Heart left ventricle (tissue), 16 donors: ENCODE measurements around the gene RHOJ. TPM values are rescaled to one million over a fixed set of nuclear protein-coding genes. Genes with fewer than 3 reads are reported as not detected.

Source experiments
- ATAC-seq, 4 donors: fragments of 200-7000 bp; cut with Tn5 transposase; one replicate each; pipeline ENCODE4 v1.9.1; 2020 to 2022; ENCODE audit warnings: moderate library complexity in 4 of 4, mild to moderate bottlenecking in 3 of 4, moderate number of reproducible peaks in 1 of 4
- DNase-seq, 5 donors: peaks; one replicate each; pipeline ENCODE4 v3.0.0-alpha.2; 2020
- H3K27ac ChIP-seq, 12 donors: fragments of 200-600 bp; sonication (generic) in 4 of 12; one replicate each; pipeline versions ENCODE4 v1.5.0 to v1.8.0; 2016 to 2022; ENCODE audit warnings: mild to moderate bottlenecking in 2 of 12
- H3K27me3 ChIP-seq, 9 donors: fragments of 200-600 bp; sonication (generic) in 2 of 9; one replicate each; pipeline versions ENCODE4 v1.5.1 to v1.8.0; 2016 to 2022; ENCODE audit warnings: mild to moderate bottlenecking in 3 of 9
- H3K36me3 ChIP-seq, 9 donors: fragments of 200-600 bp; sonication (generic) in 2 of 9; one replicate each; pipeline versions ENCODE4 v1.5.0 to v1.8.0; 2018 to 2022; ENCODE audit warnings: mild to moderate bottlenecking in 2 of 9
- H3K4me1 ChIP-seq, 12 donors: fragments of 200-600 bp; sonication (generic) in 4 of 12; one replicate each; pipeline versions ENCODE4 v1.5.0 to v1.8.0; 2016 to 2022; ENCODE audit warnings: mild to moderate bottlenecking in 3 of 12
- H3K4me3 ChIP-seq, 12 donors: fragments of 200-600 bp; sonication (generic) in 4 of 12; one replicate each; pipeline versions ENCODE4 v1.5.0 to v1.8.0; 2017 to 2022; ENCODE audit warnings: mild to moderate bottlenecking in 9 of 12, moderate library complexity in 4 of 12
- H3K9me3 ChIP-seq, 12 donors: fragments of 200-600 bp; sonication (generic) in 4 of 12; one replicate each; pipeline versions ENCODE4 v1.5.0 to v1.8.0; 2016 to 2022; ENCODE audit warnings: mild to moderate bottlenecking in 1 of 12
- CTCF ChIP-seq, 12 donors: fragments of 200-600 bp; sonication (generic) in 4 of 12; IDR thresholded peaks; one replicate each; pipeline versions ENCODE4 v1.5.0 to v1.8.0; 2018 to 2022; ENCODE audit warnings: antibody characterized with exemption in 12 of 12, mild to moderate bottlenecking in 5 of 12
- POLR2A ChIP-seq, 2 donors: fragments of 450-650 bp; IDR thresholded peaks; one replicate each; pipeline ENCODE4 v1.6.1; 2017; ENCODE audit warnings: antibody characterized with exemption in 2 of 2, mild to moderate bottlenecking in 2 of 2, moderate library complexity in 2 of 2
- WGBS, 4 donors: extraction: QIAGEN DNeasy Blood & Tissue Kit in 2 of 4; methylation state at CpG; one replicate each; pipeline versions ENCODE4 v1.1.5 to v1.1.7; 2013 to 2018; 5-methylcytosine and 5-hydroxymethylcytosine counted together
- intact Hi-C, 10 donors: fragments of 100-400 bp; cut with DNase I; formaldehyde crosslinking; loops; one replicate each; pipeline versions ENCODE4 v1.11.1 to v1.14.2; 2022
- polyA plus RNA-seq, 2 donors: library from polyadenylated mRNA; stranded (reverse); fragments of 200-250 nt; gene quantifications; one replicate each; pipeline ENCODE4 v1.2.3, GENCODE V29; 2013
- total RNA-seq, 9 donors: library from RNA; depleted of rRNA in 2 of 9; stranded (reverse); fragments of >200 nt in 2 of 9; fragmentation: NEBNext Ultra II Directional in 3 of 9; extraction: Animal tissue kit (Norgen Biotek cat#: 25700) in 3 of 9; gene quantifications; one replicate each; pipeline versions ENCODE4 v1.1.0 to v1.2.4, GENCODE V29; 2016 to 2023
- donor health status: ischemic (EF 13 %, LVEDD 7.1; RV severe dilation, severe dysfunction).
- donor health status: healthy with polysubstance abuse.
- donor health status: DM: no; HTN: yes; CAD: no.
- donor health status: DM: no; HTN: no; CAD: no.
- donor health status: ischemic (EF 25% LVEDD 6.9; RV normal size, moderate dysfunction).
- donor health status: ischemic (EF 25% LVEDD 5.7; RV mildly dilated, moderate dysfunction).
- donor health status: healthy.
- donor health status: DM: yes; HTN: yes; CAD: no.
- donor health status: ischemic (EF 35%, LVEDD 5.7; RV mildly dilated, moderate dysfunction).
- donor health status: nonischemic (EF 11% LVEDD 7.7; RV severe dilation, severe dysfunction).
- donor health status: DM: yes; HTN: yes; CAD: no.
- donor health status: PGD.
- donor health status: ischemic (EF 29% LVEDD 5.4; RV normal size, mild dysfunction).
- donor health status: nonischemic (EF 23%, LVEDD 6.1; RV moderate dilation, normal function).

Gene RHOJ
- total and polyA plus RNA-seq, 11 donors = 6.5 to 26.0 (median 10.6) TPM

DNA sequence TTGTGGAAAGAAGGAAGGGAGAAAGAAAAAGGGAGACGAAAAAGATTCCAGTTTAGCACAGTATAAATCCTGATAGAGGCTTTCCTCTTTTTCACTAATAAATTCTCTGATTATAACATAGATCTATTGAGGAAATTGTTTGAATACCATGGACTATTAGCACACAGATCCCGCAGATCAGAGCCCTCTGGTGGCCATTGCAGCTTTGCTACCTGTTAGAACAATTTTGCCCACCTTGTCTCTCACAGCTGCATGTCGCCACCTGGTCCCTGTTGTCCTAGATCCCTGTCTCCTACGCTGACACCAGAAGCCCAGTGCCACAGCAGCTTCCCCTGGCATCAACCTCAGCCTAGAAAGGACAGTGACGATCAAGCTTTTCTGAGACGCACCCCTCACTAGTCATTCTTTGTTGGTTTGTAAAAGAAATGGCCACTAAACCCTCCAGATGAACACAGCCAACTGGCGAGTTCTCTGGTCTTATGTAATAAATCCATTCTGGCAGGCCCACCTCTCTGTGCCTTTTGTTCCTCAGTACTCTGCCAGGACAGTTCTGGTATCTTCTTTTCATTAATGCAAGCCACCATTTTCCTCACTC, 104.6 kb downstream of the RHOJ start:
- no peak overlapping the region for H3K27ac ChIP-seq
- no peaks in the 10 kb centered on the region for H3K36me3 ChIP-seq
- H3K9me3 ChIP-seq = no peaks in the 10 kb centered on the region
- no peaks in the 10 kb centered on the region for H3K27me3 ChIP-seq
- TF ChIP-seq CTCF (IDR thresholded peaks at IDR 0.05) (peak; percentile 7 to 44 (median 30)), POLR2A (IDR thresholded peaks at IDR 0.05) (no peak)
- ATAC-seq (no peak), DNase-seq (no peak)
- intact Hi-C loops = no loop called here
- H3K4me1 ChIP-seq = no peaks in the 10 kb centered on the region
- H3K4me3 ChIP-seq = no peak overlapping the region
- WGBS, 4 donors = 54 to 64% (median 63%) methylated on average over 7 of the region's 7 CpGs

- no peaks in the 10 kb centered on the region for H3K36me3 ChIP-seq
- TF ChIP-seq POLR2A (IDR thresholded peaks at IDR 0.05) (no peak), CTCF (IDR thresholded peaks at IDR 0.05) (no peak)
- DNase-seq (no peak), ATAC-seq (no peak)
- H3K4me3 ChIP-seq = no peak within 1 kb of the TSS
- no peaks in the 10 kb centered on the region for H3K4me1 ChIP-seq
- H3K9me3 ChIP-seq = no peaks in the 10 kb centered on the region
- H3K27me3 ChIP-seq = no peaks in the 10 kb centered on the region
- H3K27ac ChIP-seq = no peak within 1 kb of the TSS
- intact Hi-C loops = no loop called here
These were observed 114.6 kb downstream of the RHOJ start, which contains the start of gene GPHB5 for GRCh38 chr14:63318835-63319234. TSS of gene GPHB5 (minus strand) at chr14:63318935. CDS start at chr14:63317849, 1,086 bp downstream.

DNA sequence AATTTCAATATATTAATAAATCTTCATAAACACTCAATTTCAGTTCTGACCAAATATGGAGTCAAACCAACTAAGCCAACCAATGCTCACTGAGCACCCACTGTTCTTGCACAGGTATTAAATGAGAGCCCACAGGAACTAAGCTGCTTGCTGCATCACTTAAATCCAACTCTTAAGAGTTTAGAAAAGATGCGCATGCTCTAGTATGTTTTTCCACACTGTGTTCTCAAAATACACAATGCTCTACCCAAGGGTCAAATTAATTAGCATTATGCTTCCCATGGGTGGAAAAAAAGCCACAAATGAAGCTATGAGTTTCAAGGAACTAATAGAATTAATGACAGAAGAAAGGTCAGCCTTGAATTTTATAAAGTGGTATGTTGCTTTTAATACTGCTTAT, 118.2 kb downstream of the RHOJ start:
- no peak overlapping the region for H3K4me3 ChIP-seq
- intact Hi-C loops = no loop called here
- no peak for TF ChIP-seq CTCF (IDR thresholded peaks at IDR 0.05)
- H3K27ac ChIP-seq = no peak overlapping the region
- H3K27me3 ChIP-seq = no peaks in the 10 kb centered on the region
- no peak for ATAC-seq
- no peaks in the 10 kb centered on the region for H3K36me3 ChIP-seq
- no peak for DNase-seq
- 88 to 94% (median 92%) methylated on average over 1 of the region's 1 CpG for WGBS, 4 donors
- H3K4me1 ChIP-seq = no peaks in the 10 kb centered on the region
- H3K9me3 ChIP-seq = no peaks in the 10 kb centered on the region

GRCh38 chr14:63322897-63323573, 118.8 kb downstream of the RHOJ start:
- WGBS, 4 donors = 45 to 52% (median 49%) methylated on average over 9 of the region's 9 CpGs
- Histone ChIP-seq H3K27ac (no peak overlapping the region), H3K4me1 (no peaks in the 10 kb centered on the region), H3K4me3 (no peak overlapping the region), H3K9me3 (no peaks in the 10 kb centered on the region), H3K27me3 (no peaks in the 10 kb centered on the region), H3K36me3 (no peaks in the 10 kb centered on the region)
- intact Hi-C loops = no loop called here
- DNase-seq (no peak), ATAC-seq (no peak)
- no peak for TF ChIP-seq POLR2A (IDR thresholded peaks at IDR 0.05)
- TF ChIP-seq CTCF (IDR thresholded peaks at IDR 0.05) = no peak
